PFSK-1 (cell line): Measurements from ENCODE around the gene BRSK2.

ENCODE experiments used
- POLR2AphosphoS5 ChIP-seq: IDR thresholded peaks from 2 replicates; pipeline ENCODE4 v1.6.1; 2012; ENCODE audit warnings: low read depth, mild to moderate bottlenecking, control low read depth, low read length, moderate library complexity
- SIN3A ChIP-seq: IDR thresholded peaks from 2 replicates; pipeline ENCODE4 v1.6.1; 2012; ENCODE audit warnings: mild to moderate bottlenecking, low read length, moderate library complexity, borderline replicate concordance; ENCODE audit not compliant: insufficient read depth
- TF ChIP-seq, protein P1 (sequence below), 2 experiments: IDR thresholded peaks; 2 replicates each; pipeline versions ENCODE4 v1.6.1 to v1.8.0; 2011 to 2012; ENCODE audit warnings: low read depth in 2 of 2, low read length in 2 of 2, control low read depth in 1 of 2, inconsistent platforms in 1 of 2, mild to moderate bottlenecking in 1 of 2, moderate library complexity in 1 of 2; ENCODE audit not compliant: insufficient read depth in 1 of 2

DNA sequence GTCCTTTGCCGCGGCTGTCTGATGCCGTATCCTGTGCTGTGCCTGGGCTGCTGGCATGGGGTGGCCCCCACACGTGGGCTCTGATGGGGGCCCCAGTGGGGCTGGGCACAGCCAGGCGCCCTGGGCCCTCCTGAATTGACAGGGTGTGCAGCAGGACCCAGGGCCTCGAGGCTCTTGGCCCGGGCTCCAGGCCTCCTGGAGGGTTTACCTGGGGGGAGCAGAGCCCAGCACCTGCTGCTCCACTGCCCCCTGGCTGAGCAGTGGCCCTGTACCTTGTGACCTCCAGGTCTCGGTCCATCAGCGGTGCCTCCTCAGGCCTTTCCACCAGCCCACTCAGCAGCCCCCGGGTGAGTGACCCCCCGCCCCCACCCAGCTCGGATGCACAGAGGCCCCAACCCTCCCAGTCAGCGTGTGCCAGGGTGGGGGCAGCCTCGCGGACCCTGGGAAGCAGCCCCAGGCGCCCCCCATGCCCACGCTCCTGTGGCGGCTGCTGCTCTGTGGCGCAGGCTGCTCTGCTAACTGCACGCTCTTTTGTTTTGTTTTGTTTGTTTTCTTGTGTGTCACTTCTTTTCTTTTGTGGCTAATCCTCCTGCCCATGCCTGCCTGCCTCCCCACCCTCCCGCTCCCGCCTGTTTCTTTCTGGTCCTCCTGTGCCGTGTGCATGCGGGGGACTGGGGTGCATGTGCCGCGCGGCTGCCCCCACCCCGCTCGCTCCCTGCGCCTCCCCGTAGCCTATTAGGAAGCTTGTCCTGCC lies 59.9 kb downstream of the BRSK2 start:
- TF ChIP-seq POLR2AphosphoS5 (no peak), SIN3A (no peak)
- TF ChIP-seq, protein P1, sequence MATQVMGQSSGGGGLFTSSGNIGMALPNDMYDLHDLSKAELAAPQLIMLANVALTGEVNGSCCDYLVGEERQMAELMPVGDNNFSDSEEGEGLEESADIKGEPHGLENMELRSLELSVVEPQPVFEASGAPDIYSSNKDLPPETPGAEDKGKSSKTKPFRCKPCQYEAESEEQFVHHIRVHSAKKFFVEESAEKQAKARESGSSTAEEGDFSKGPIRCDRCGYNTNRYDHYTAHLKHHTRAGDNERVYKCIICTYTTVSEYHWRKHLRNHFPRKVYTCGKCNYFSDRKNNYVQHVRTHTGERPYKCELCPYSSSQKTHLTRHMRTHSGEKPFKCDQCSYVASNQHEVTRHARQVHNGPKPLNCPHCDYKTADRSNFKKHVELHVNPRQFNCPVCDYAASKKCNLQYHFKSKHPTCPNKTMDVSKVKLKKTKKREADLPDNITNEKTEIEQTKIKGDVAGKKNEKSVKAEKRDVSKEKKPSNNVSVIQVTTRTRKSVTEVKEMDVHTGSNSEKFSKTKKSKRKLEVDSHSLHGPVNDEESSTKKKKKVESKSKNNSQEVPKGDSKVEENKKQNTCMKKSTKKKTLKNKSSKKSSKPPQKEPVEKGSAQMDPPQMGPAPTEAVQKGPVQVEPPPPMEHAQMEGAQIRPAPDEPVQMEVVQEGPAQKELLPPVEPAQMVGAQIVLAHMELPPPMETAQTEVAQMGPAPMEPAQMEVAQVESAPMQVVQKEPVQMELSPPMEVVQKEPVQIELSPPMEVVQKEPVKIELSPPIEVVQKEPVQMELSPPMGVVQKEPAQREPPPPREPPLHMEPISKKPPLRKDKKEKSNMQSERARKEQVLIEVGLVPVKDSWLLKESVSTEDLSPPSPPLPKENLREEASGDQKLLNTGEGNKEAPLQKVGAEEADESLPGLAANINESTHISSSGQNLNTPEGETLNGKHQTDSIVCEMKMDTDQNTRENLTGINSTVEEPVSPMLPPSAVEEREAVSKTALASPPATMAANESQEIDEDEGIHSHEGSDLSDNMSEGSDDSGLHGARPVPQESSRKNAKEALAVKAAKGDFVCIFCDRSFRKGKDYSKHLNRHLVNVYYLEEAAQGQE (IDR thresholded peaks at IDR 0.05; ENCODE audit: insufficient read depth in 1 of 2, low read depth in 2 of 2, low read length in 2 of 2), result no peak
